ENCODE data around the gene CD52.

GRCh38 chr1:26346274-26347033 lies 28.7 kb downstream of the CD52 start:
- TF ChIP-seq CTCF (IDR thresholded peaks at IDR 0.05): no peak
- TF ChIP-seq POLR2A (IDR thresholded peaks at IDR 0.05): no peak
